ENCODE measurements around the gene PCNX2. TPM values are rescaled to one million over a fixed set of nuclear protein-coding genes. Genes with fewer than 3 reads are reported as not detected.

PCNX2 gene
- total and polyA plus RNA-seq, 8 donors: 3.0 to 34.4 (median 9.9) TPM

- peaks cover 0 to 9% (median 0%) of the 10 kb centered on the region in 3 donors for H3K27me3 ChIP-seq
- no peaks in the 10 kb centered on the region for H3K36me3 ChIP-seq
- H3K4me3 ChIP-seq: no peak overlapping the region
- no peak for DNase-seq
- no peak overlapping the region for H3K27ac ChIP-seq
- WGBS, 5 donors: 74 to 84% (median 81%) methylated on average over 7 of the region's 7 CpGs
- intact Hi-C loops (cut with DNase I; ENCODE audit: low total_unique reads): no loop called here
- no peaks in the 10 kb centered on the region for H3K9me3 ChIP-seq
- TF ChIP-seq, protein P1, sequence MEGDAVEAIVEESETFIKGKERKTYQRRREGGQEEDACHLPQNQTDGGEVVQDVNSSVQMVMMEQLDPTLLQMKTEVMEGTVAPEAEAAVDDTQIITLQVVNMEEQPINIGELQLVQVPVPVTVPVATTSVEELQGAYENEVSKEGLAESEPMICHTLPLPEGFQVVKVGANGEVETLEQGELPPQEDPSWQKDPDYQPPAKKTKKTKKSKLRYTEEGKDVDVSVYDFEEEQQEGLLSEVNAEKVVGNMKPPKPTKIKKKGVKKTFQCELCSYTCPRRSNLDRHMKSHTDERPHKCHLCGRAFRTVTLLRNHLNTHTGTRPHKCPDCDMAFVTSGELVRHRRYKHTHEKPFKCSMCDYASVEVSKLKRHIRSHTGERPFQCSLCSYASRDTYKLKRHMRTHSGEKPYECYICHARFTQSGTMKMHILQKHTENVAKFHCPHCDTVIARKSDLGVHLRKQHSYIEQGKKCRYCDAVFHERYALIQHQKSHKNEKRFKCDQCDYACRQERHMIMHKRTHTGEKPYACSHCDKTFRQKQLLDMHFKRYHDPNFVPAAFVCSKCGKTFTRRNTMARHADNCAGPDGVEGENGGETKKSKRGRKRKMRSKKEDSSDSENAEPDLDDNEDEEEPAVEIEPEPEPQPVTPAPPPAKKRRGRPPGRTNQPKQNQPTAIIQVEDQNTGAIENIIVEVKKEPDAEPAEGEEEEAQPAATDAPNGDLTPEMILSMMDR (IDR thresholded peaks at IDR 0.05): no peak
- TF ChIP-seq POLR2A (IDR thresholded peaks at IDR 0.05): no peak
- TF ChIP-seq POLR2AphosphoS5 (IDR thresholded peaks at IDR 0.05): no peak
- TF ChIP-seq EP300 (IDR thresholded peaks at IDR 0.05): no peak
- H3K4me1 ChIP-seq: peaks cover 6 to 37% (median 23%) of the 10 kb centered on the region in 4 donors
Observed at GRCh38 chr1:233334092-233334491, 38.6 kb upstream of the PCNX2 start.

DNA sequence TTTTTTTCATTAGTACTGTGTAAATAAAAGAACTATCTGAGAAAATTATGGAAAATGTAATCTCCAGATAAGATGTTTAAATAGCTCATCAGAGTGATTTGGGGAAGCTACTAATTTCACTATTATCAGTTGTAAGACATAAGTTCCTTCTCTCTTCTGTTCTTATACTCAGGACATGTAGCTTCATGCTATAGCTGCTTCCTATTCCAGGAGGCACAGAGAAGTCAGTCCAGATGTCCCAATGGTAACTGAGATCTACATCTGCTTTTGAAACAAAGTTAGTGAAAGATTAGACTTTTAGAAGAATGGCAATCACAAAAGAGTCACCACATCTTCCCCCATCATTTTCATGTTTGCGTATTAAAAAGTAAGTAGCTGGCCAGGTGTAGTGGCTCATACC is 37.6 kb upstream of the PCNX2 start:
- no peaks in the 10 kb centered on the region for H3K36me3 ChIP-seq
- TF ChIP-seq, protein P1 (IDR thresholded peaks at IDR 0.05): no peak
- TF ChIP-seq POLR2AphosphoS5 (IDR thresholded peaks at IDR 0.05): no peak
- TF ChIP-seq POLR2A (IDR thresholded peaks at IDR 0.05): no peak
- no peak for TF ChIP-seq EP300 (IDR thresholded peaks at IDR 0.05)
- 82 to 96% (median 88%) methylated on average over 1 of the region's 1 CpG for WGBS, 5 donors
- no peak overlapping the region for H3K4me3 ChIP-seq
- H3K27ac ChIP-seq: no peak overlapping the region
- intact Hi-C loops (cut with DNase I; ENCODE audit: low total_unique reads): no loop called here
- DNase-seq: no peak
- peaks cover 16 to 37% (median 27%) of the 10 kb centered on the region in 4 donors for H3K4me1 ChIP-seq
- peaks cover 0 to 19% (median 3%) of the 10 kb centered on the region in 3 donors for H3K27me3 ChIP-seq
- no peaks in the 10 kb centered on the region for H3K9me3 ChIP-seq

DNA sequence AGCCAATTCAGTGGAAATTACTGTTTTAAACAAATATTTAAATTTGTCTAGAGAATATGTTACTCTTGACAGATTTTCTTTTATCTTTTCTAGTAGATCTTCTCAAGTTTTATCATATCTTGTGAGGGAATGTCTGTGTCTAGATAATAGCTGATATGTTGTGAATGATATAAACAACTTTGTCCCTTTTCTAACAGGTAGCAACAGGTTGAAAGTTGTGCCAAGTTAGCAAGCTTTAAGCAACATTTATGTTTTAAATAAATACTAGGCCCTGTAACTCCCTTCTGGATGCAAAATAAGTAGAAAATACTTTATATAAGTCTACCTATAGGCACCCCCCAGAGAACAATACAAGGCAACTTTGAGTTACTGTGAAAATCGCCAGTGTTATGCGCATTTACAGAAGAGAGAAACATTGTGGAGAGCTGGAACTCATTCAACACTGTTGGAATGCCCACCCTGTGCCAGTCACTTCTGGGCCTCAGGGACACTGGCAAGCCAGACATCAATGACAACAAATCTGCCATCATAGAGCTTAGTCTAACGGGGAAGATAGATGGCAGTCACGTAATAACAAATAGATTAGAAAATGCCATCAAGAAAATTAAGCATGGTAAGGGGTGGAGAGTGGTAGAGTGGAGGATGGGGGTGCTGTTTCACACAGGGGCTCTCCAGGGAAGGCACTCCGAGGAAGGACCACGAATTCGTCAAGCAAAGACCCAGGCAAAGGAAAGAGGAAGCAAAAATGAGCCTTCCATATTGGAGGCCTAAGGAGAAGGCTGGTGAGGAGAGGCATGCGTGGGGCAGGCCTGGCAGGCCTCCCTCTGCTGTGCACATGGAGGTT is 36.4 kb upstream of the PCNX2 start:
- intact Hi-C loops (cut with DNase I; ENCODE audit: low total_unique reads): no loop called here
- H3K36me3 ChIP-seq: no peaks in the 10 kb centered on the region
- 56 to 74% (median 66%) methylated on average over 8 of the region's 8 CpGs for WGBS, 5 donors
- peaks cover 0 to 24% (median 4%) of the 10 kb centered on the region in 3 donors for H3K27me3 ChIP-seq
- peak overlapping the region in 2 of 5 donors; percentile 35 to 45 for H3K27ac ChIP-seq
- no peak for DNase-seq
- TF ChIP-seq POLR2A (IDR thresholded peaks at IDR 0.05) (no peak), POLR2AphosphoS5 (IDR thresholded peaks at IDR 0.05) (no peak), EP300 (IDR thresholded peaks at IDR 0.05) (no peak)
- TF ChIP-seq, protein P1 (IDR thresholded peaks at IDR 0.05): no peak
- no peaks in the 10 kb centered on the region for H3K9me3 ChIP-seq
- no peak overlapping the region for H3K4me3 ChIP-seq
- peaks cover 18 to 42% (median 33%) of the 10 kb centered on the region in 4 donors for H3K4me1 ChIP-seq

DNA sequence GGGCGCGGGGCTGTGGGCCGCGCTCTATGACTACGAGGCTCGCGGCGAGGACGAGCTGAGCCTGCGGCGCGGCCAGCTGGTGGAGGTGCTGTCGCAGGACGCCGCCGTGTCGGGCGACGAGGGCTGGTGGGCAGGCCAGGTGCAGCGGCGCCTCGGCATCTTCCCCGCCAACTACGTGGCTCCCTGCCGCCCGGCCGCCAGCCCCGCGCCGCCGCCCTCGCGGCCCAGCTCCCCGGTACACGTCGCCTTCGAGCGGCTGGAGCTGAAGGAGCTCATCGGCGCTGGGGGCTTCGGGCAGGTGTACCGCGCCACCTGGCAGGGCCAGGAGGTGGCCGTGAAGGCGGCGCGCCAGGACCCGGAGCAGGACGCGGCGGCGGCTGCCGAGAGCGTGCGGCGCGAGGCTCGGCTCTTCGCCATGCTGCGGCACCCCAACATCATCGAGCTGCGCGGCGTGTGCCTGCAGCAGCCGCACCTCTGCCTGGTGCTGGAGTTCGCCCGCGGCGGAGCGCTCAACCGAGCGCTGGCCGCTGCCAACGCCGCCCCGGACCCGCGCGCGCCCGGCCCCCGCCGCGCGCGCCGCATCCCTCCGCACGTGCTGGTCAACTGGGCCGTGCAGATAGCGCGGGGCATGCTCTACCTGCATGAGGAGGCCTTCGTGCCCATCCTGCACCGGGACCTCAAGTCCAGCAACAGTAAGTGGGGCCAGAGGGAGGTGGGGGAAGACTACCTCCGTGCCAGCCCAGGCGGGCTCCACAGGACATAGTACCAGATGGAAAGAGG is 32.8 kb upstream of the PCNX2 start:
- Histone ChIP-seq H3K4me1 (peaks cover 24 to 55% (median 37%) of the 10 kb centered on the region in 4 donors), H3K9me3 (no peaks in the 10 kb centered on the region), H3K36me3 (no peaks in the 10 kb centered on the region), H3K4me3 (peak overlapping the region; percentile 60 to 83 (median 64)), H3K27ac (peak overlapping the region; percentile 86 to 98 (median 91)), H3K27me3 (peaks cover 0 to 20% (median 4%) of the 10 kb centered on the region in 3 donors)
- DNase-seq: peak; percentile 51 to 69
- no peak for TF ChIP-seq POLR2AphosphoS5 (IDR thresholded peaks at IDR 0.05)
- intact Hi-C loops (cut with DNase I; ENCODE audit: low total_unique reads): no loop called here
- WGBS, 5 donors: 0 to 20% (median 1%) methylated on average over 1 to 96 of the region's 96 CpGs

All from stomach (tissue), 9 donors.